GM10266 (cell line): Measurements from ENCODE around the gene SELP.
"Not testable (repeated sequence)": the region's sequence is repeated elsewhere in the genome, so short reads cannot be mapped to it uniquely, and the experiment has no call there.

Experiments
- DNase-seq: peaks from one replicate; pipeline ENCODE4 v3.0.0; 2012; ENCODE audit errors: extremely low spot score
- CTCF ChIP-seq: IDR thresholded peaks from 2 replicates; pipeline ENCODE4 v1.5.1; 2012; ENCODE audit warnings: mild to moderate bottlenecking, low read depth; ENCODE audit not compliant: control insufficient read depth, insufficient read depth; ENCODE audit errors: missing control alignments

The SELP gene

GRCh38 chr1:169630006-169630405, at the start of gene SELP:
SELP (minus strand) TSS chr1:169630124; CDS start chr1:169630074, 50 bp downstream.
- TF ChIP-seq CTCF: no peak
- no peak for DNase-seq

GRCh38 chr1:169679692-169680091, 49.8 kb upstream of the SELP start:
- DNase-seq: no peak
- no peak for TF ChIP-seq CTCF

- TF ChIP-seq CTCF: no peak
- DNase-seq: no peak
Observed at GRCh38 chr1:169676001-169676400, 46.1 kb upstream of the SELP start.

DNA sequence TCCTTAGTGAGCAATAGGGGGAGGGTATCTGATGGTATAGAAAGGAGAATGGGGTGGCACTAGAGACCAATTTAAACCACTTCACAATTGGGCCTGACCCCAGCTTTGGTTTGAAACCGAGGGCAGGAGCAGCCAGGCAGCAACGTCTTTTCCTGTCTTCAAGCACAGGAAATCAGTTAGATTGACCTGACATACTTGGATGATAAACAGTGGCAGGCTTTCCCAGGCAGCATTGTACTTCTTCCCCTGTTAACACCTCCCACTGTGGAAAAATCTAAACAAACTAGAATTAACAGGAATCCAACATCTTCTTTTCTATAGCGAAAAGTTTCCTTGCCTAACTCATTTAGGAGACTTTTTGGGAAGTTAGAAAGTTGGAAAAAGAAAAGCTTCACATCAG, 40.9 kb upstream of the SELP start:
- DNase-seq: no peak
- TF ChIP-seq CTCF: no peak

GRCh38 chr1:169670244-169670643, 40.3 kb upstream of the SELP start:
- DNase-seq: not testable (repeated sequence)

DNA sequence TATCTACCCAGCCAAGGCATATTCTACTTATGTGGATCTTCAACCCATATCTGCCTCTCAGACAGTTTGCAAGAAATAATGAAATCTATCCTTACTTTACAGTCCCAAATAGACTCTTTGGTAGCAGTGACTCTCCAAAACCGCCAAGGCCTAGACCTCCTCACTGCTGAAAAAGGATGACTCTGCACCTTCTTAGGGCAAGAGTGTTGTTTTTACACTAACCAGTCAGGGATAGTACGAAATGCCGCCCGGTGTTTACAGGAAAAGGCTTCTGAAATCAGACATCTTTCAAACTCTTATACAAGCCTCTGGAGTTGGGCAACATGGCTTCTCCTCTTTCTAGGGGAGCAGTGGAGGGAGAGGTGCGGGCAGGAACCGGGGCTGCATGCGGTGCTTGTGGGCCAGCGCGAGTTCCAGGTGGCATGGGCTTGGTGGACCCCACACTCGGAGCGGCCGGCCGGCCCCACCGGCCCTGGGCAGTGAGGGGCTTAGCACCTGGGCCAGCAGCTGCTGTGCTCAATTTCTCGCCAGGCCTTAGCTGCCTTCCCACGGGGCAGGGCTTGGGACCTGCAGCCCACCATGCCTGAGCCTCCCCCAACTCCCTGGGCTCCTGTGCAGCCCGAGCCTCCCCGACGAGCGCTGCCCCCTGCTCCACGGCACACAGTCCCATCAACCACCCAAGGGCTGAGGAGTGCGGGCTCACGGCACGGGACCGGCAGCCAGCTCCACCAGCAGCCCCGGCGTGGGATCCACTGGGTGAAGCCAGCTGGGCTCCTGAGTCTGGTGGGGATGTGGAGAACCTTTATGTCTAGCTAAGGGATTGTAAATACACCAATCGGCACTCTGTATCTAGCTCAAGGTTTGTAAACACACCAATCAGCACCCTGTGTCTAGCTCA, 38.0 kb upstream of the SELP start:
- not testable (repeated sequence) for DNase-seq

GRCh38 chr1:169667227-169667639, 37.3 kb upstream of the SELP start:
- not testable (repeated sequence) for DNase-seq

DNA sequence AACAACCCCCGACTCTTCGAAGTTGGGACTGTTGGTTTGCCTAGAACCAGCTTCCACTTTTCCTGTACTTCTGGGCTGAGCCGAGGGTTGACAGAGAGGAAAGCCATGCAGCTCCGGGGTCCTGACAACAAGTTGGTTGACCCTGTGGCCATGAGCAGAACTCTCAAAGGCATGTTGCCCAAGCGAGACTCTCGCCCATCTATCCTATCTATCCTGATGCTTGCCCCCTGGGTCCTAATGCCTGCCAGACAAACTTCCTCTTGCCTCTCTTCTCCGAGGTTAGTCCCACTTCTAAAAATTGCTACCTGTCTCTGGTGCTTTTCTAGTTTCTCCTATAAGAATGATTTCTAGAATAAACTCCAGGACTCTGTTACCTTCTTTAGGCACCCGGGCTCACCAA, 32.8 kb upstream of the SELP start:
- not testable (repeated sequence) for DNase-seq

DNA sequence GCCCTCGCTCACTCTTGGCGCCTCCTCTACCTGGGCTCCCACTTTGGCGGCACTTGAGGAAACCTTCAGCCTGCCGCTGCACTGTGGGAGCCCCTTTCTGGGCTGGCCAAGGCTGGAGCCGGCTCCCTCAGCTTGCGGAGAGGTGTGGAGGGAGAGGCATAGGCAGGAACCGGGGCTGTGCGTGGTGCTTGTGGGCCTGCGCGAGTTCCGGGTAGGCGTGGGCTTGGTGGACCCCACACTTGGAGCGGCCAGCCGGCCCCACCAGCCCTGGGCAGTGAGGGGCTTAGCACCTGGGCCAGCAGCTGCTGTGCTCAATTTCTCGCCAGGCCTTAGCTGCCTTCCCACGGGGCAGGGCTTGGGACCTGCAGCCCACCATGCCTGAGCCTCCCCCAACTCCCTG, 31.1 kb upstream of the SELP start:
- not testable (repeated sequence) for DNase-seq

- not testable (repeated sequence) for DNase-seq
Observed at GRCh38 chr1:169658777-169659176, 28.9 kb upstream of the SELP start.

GRCh38 chr1:169653873-169654272, 23.9 kb upstream of the SELP start:
- no peak for DNase-seq
- no peak for TF ChIP-seq CTCF
